ENCODE measurements around the gene PRKCI. TPM values are rescaled to one million over a fixed set of nuclear protein-coding genes. Genes with fewer than 3 reads are reported as not detected.

PRKCI gene
- total and polyA plus RNA-seq, 2 donors (not counting 1 experiment from before 2014, with no cell fraction given), result 1.8 to 11.1 TPM

DNA sequence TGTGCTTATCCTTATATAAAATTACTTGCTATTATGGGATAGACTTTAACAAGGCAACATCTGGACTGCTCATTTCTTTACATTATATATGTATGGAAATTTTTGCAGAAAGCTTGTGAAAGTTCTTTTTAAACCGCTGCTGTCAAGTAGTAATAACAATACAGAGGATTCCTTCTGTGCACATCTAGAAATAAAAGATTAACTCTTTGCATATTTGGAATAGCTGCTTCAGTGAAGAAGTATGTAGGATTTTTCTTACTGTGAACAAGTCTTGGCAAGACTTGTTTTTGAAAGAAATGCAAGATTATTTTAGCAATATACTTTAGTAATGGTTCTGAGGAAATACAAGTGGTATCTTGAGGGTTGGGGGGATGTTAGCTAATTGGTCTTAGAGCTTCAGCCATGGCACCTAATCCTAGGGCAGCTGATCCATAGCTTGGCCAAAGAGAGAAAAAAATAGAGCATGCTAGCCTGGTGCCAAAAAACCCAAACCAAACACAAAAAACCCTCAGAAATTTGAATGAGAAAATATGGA lies 4.3 kb downstream of the PRKCI start:
- Mint-ChIP-seq H3K9me3 (ENCODE audit: insufficient read depth) (no peaks in the 10 kb centered on the region), H3K27me3 (no peaks in the 10 kb centered on the region), H3K4me1 (peaks cover 14% of the 10 kb centered on the region), H3K27ac (no peak overlapping the region), H3K4me3 (no peak overlapping the region)
- TF ChIP-seq, protein P1, sequence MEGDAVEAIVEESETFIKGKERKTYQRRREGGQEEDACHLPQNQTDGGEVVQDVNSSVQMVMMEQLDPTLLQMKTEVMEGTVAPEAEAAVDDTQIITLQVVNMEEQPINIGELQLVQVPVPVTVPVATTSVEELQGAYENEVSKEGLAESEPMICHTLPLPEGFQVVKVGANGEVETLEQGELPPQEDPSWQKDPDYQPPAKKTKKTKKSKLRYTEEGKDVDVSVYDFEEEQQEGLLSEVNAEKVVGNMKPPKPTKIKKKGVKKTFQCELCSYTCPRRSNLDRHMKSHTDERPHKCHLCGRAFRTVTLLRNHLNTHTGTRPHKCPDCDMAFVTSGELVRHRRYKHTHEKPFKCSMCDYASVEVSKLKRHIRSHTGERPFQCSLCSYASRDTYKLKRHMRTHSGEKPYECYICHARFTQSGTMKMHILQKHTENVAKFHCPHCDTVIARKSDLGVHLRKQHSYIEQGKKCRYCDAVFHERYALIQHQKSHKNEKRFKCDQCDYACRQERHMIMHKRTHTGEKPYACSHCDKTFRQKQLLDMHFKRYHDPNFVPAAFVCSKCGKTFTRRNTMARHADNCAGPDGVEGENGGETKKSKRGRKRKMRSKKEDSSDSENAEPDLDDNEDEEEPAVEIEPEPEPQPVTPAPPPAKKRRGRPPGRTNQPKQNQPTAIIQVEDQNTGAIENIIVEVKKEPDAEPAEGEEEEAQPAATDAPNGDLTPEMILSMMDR (IDR thresholded peaks at IDR 0.05), result no peak
- no peak for TF ChIP-seq EZH2 (IDR thresholded peaks at IDR 0.05; ENCODE audit: borderline replicate concordance, insufficient read depth, low read depth, low read length, poor library complexity, severe bottlenecking)
- H3K27me3 ChIP-seq (replicated peaks in 1 of 4; ENCODE audit: control extremely low read depth in 1 of 4, control insufficient read depth in 3 of 4, insufficient read depth in 4 of 4, low read length in 3 of 4), result no peaks in the 10 kb centered on the region
- H4K20me1 ChIP-seq (ENCODE audit: control insufficient read depth, insufficient read depth, low read length, poor library complexity, severe bottlenecking), result no peaks in the 10 kb centered on the region
- H3K9ac ChIP-seq (ENCODE audit: low read length), result no peak overlapping the region
- H3K79me2 ChIP-seq (ENCODE audit: control insufficient read depth, insufficient read depth, low read length), result no peaks in the 10 kb centered on the region
- ChIA-PET POLR2A (no interaction called here), CTCF (no interaction called here)
- WGBS (ENCODE audit: insufficient coverage), result no CpG with 5 or more reads among the region's 1 CpG
- intact Hi-C loops (cut with micrococcal nuclease), result no loop called here
- H2AFZ ChIP-seq (ENCODE audit: insufficient read depth, low read depth, low read length, poor library complexity, severe bottlenecking), result no peak overlapping the region
- peaks cover 7 to 12% of the 10 kb centered on the region in 2 donors for H3K4me1 ChIP-seq (ENCODE audit: control insufficient read depth in 2 of 2, insufficient read depth in 2 of 2, low read length in 2 of 2)
- H3K36me3 ChIP-seq (replicated peaks in 1 of 2; ENCODE audit: control extremely low read depth in 1 of 2, control insufficient read depth in 1 of 2, extremely low read depth in 1 of 2, insufficient read depth in 2 of 2, low read length in 1 of 2), result no peaks in the 10 kb centered on the region
- no peak overlapping the region for H3K27ac ChIP-seq (ENCODE audit: low read length in 2 of 2)
- no peak overlapping the region for H3K4me3 ChIP-seq (ENCODE audit: control extremely low read depth in 1 of 5, extremely low read depth in 1 of 5, insufficient read depth in 1 of 5, low read depth in 2 of 5, low read length in 4 of 5)
- no peaks in the 10 kb centered on the region for H3K9me3 ChIP-seq (ENCODE audit: control extremely low read depth in 1 of 3, control insufficient read depth in 2 of 3, insufficient read depth in 1 of 3, low read length in 2 of 3)
- ATAC-seq (ENCODE audit: low read depth) (no peak), DNase-seq (no peak)
- H3K4me2 ChIP-seq (replicated peaks; ENCODE audit: low read depth, low read length, poor library complexity, severe bottlenecking), result no peak overlapping the region

DNA sequence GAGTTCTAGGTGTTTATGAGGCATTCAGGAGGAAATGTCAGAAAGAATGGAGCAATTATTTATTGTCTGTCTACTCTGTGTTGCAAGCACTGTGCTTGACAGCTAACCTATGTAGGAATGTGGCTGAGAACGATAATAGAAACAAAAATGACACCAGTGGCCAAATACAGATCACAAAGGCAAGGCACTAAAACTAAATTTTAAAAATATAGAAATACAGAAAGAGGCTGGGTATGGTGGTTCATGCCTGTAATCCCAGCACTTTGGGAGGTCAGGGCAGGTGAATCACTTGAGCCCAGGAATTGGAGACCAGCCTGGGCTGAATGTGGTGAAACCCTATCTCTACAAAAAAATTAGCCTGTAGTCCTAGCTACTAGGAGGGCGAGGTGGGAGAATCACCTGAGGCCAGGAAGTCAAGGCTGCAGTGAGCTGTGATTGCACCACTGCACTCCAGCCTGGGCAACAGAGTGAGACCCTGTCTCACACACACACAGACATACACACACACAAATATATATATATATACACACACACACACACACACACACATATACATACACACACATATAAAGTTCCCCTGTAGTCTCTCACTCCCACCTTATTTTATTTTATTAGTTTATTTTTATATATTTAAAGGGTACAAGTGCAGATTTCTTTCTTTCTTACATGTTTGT lies 6.0 kb downstream of the PRKCI start:
- no peak overlapping the region for H3K9ac ChIP-seq (ENCODE audit: low read length)
- ATAC-seq (ENCODE audit: low read depth), result no peak
- intact Hi-C loops (cut with micrococcal nuclease), result no loop called here
- H3K4me1 ChIP-seq (ENCODE audit: control insufficient read depth in 2 of 2, insufficient read depth in 2 of 2, low read length in 2 of 2), result peaks cover 5 to 11% of the 10 kb centered on the region in 2 donors
- no peaks in the 10 kb centered on the region for H3K9me3 ChIP-seq (ENCODE audit: control extremely low read depth in 1 of 3, control insufficient read depth in 2 of 3, insufficient read depth in 1 of 3, low read length in 2 of 3)
- POLR2A ChIA-PET, result no interaction called here
- H4K20me1 ChIP-seq (ENCODE audit: control insufficient read depth, insufficient read depth, low read length, poor library complexity, severe bottlenecking), result no peaks in the 10 kb centered on the region
- H3K4me3 ChIP-seq (ENCODE audit: control extremely low read depth in 1 of 5, extremely low read depth in 1 of 5, insufficient read depth in 1 of 5, low read depth in 2 of 5, low read length in 4 of 5), result no peak overlapping the region
- H3K4me2 ChIP-seq (replicated peaks; ENCODE audit: low read depth, low read length, poor library complexity, severe bottlenecking), result no peak overlapping the region
- no peak overlapping the region for H3K4me3 Mint-ChIP-seq
- no peaks in the 10 kb centered on the region for H3K27me3 Mint-ChIP-seq
- WGBS (ENCODE audit: insufficient coverage), result no CpG with 5 or more reads among the region's 2 CpGs
- H3K27me3 ChIP-seq (replicated peaks in 1 of 4; ENCODE audit: control extremely low read depth in 1 of 4, control insufficient read depth in 3 of 4, insufficient read depth in 4 of 4, low read length in 3 of 4), result no peaks in the 10 kb centered on the region
- TF ChIP-seq, protein P1 (IDR thresholded peaks at IDR 0.05), result no peak
- no peak for TF ChIP-seq EZH2 (IDR thresholded peaks at IDR 0.05; ENCODE audit: borderline replicate concordance, insufficient read depth, low read depth, low read length, poor library complexity, severe bottlenecking)
- no peaks in the 10 kb centered on the region for H3K9me3 Mint-ChIP-seq (ENCODE audit: insufficient read depth)
- no peak overlapping the region for H3K27ac ChIP-seq (ENCODE audit: low read length in 2 of 2)
- no peak overlapping the region for H2AFZ ChIP-seq (ENCODE audit: insufficient read depth, low read depth, low read length, poor library complexity, severe bottlenecking)
- H3K4me1 Mint-ChIP-seq, result peaks cover 11% of the 10 kb centered on the region
- no peak for DNase-seq
- no peaks in the 10 kb centered on the region for H3K79me2 ChIP-seq (ENCODE audit: control insufficient read depth, insufficient read depth, low read length)
- H3K36me3 ChIP-seq (replicated peaks in 1 of 2; ENCODE audit: control extremely low read depth in 1 of 2, control insufficient read depth in 1 of 2, extremely low read depth in 1 of 2, insufficient read depth in 2 of 2, low read length in 1 of 2), result no peaks in the 10 kb centered on the region
- no peak overlapping the region for H3K27ac Mint-ChIP-seq
- CTCF ChIA-PET, result no interaction called here
